ENCODE data around the gene STK32A.
"Not testable (repeated sequence)": the region's sequence is repeated elsewhere in the genome, so short reads cannot be mapped to it uniquely, and the experiment has no call there.

STK32A gene

GRCh38 chr5:147234825-147235635 lies at the start of gene STK32A:
TSS of gene STK32A (plus strand) at chr5:147235026. CDS start at chr5:147239635, 4,609 bp downstream.
- DNase-seq, result peak; percentile 18

DNA sequence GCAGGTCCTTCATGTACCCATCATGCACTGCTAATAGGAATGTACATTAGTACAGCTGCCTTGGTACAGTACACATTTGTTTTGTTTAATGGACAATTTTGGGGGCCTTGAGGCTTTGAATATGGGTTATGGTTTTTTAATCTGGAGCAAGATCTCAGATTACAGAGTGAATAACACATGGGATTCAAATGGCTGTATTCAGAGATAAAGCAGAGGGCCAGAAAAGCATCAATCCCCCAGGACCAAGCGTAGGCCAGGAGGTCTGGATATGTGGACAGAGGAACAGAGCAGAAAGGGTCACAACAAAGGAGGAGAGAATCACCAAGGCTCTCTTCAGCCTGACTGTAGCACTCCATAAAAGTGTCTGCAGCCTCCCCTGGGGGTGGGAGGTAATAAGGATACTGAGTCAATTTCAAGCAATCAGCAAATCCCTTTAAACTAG lies 47.7 kb upstream of the STK32A start:
- no peak for DNase-seq

DNA sequence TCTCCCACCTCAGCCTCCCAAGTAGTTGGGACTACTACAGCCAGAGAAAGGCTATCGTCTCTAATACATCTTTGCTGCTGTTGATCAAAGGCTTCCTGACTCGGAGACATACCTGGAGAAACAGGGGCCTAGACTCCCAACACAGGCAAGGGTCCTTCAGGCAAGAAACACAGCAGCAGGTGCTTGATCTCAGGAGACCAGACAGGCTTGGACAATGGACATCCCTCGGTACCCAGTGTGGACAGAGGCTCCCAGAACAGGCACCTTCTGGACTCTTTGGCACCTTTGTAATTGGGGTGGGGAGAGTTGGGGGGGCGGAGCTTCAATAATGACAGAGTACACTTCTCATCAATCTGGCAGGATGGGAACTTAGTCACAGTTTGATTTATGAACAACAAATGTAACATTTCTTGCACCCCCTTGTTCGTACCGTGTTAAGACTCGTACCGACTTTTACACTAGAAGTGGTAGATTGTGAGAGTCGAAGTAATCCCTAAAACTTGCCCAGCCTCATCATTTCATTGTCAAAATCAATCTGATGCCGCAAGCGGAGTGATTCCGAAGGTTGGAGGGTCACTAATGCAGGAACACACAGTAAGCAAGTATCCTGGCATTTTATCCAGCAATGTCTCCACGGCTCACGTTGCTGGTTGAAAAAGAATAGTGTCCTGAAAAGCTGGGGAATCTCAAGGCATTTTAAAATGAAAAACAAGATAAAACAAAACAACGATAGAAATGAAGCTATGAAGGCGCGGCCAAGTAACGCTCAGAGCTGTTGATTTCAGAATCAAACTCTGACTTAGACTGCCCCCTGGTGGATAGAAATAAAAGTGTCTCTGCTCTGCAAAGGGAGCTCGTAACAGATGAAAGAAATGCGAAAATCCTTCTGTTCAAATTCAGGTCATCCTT lies 46.4 kb upstream of the STK32A start:
- peak; percentile 3 for DNase-seq

- DNase-seq, result no peak
Observed at GRCh38 chr5:147189109-147189424, 45.8 kb upstream of the STK32A start.

DNA sequence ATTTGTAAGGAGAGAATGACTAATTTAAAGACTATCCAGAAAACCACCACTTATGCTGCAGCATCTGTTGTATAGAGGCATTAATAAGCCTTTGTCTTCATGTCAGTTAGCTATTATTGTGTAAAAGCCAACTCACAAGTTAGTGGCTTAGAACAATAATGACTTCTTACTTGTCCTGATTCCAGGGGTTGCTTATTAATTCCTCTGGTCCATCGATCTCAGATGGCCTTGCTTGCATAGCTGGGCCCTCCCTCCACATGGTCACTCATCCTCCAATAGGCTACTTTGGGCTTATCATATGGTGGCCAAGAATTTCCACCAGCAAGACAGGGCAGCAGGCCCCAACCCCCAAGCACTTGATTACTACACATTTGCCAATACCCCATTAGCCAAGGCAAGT lies 44.5 kb upstream of the STK32A start:
- no peak for DNase-seq

GRCh38 chr5:147193123-147193522 lies 41.7 kb upstream of the STK32A start:
- DNase-seq, result no peak

GRCh38 chr5:147200004-147200403 lies 34.8 kb upstream of the STK32A start:
- DNase-seq, result no peak

GRCh38 chr5:147203213-147203612 lies 31.6 kb upstream of the STK32A start:
- DNase-seq, result no peak

DNA sequence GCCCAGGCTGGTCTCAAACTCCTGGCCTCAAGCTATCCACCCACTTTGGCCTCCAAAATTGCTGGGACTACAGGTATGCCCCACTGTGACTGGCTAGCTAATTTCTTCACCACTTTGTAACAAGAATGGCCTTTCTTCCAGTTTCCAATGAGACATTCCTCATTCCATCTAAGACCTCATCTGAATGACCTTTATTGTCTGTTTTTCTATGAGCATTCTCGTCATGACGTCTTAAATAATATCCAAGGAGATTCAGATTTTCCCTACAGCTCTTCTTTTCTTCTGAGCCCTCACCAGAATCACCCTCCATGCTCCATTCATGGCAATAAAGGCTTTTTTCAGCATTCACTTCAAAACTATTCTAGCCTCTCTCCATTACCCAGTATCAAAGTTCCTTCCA lies 30.2 kb upstream of the STK32A start:
- no peak for DNase-seq

GRCh38 chr5:147208134-147208533 lies 26.7 kb upstream of the STK32A start:
- DNase-seq, result no peak

GRCh38 chr5:147216552-147217154 lies 18.2 kb upstream of the STK32A start:
- no peak for DNase-seq

GRCh38 chr5:147223343-147223742 lies 11.5 kb upstream of the STK32A start:
- DNase-seq, result no peak

DNA sequence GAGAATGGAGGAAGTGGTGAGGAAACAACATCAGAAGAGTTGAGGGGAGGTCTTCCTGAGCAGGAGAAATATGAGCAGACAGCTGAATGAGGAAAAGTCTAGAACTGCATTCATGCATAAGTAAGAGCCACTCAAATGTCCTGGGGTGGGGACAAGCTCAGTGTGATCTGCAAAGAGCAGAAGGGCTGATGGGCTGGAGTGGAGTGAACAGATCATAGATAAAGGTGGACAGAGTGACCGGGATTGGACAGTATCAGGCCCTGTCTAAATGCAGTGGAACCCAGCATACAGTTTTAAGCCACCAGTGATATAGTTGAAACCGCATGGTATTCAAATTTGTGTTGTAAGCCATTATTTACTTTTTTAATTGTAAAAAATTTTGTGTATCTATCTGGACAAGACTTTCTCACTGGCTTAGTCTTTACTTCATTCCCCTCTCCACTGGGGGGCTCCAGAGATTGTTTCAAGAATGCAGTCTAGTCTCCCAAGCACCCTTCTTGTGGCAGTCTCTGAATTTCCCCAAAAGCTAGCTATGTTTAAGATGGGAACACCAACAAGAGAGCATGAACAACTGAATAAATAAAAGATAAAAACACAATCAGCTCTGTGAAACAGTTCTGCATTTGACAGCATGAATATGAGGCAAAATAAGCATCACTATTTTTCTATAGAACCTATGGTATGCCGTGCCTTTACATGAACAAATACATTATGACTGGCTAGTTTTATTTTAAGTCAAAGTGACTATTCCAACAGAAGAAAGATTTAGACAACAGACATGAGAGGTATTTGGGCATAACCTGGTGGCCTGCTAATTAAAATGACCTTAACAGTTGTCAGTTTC lies 10.7 kb upstream of the STK32A start:
- no peak for DNase-seq

DNA sequence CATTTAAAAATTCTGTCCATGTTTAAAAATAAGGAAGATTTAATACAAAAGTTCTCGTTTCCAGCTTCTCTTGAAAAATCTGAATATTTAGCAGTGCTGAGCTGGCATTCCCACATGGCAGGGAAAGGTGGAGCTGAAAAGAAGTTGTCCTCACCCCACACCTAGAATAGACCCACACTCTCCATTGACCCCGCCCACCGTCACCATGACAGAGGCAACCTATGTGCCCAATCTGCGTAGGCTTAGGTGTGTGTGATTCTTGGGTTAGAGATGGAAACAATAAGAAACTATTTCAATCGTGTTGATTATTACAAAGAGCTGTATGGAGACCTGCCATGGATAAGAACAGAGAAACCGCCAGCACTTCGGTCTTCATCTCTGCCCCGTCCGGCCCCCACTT lies 8.9 kb upstream of the STK32A start:
- no peak for DNase-seq

- DNase-seq, result no peak
Observed at GRCh38 chr5:147226512-147226911, 8.3 kb upstream of the STK32A start.

- no peak for DNase-seq
Observed at GRCh38 chr5:147234239-147234824, 494 bp upstream of the STK32A start.

- DNase-seq, result no peak
Observed at GRCh38 chr5:147240266-147240985, 5.6 kb downstream of the STK32A start.

- DNase-seq, result not testable (repeated sequence)
Observed at GRCh38 chr5:147243238-147243637, 8.4 kb downstream of the STK32A start.

DNA sequence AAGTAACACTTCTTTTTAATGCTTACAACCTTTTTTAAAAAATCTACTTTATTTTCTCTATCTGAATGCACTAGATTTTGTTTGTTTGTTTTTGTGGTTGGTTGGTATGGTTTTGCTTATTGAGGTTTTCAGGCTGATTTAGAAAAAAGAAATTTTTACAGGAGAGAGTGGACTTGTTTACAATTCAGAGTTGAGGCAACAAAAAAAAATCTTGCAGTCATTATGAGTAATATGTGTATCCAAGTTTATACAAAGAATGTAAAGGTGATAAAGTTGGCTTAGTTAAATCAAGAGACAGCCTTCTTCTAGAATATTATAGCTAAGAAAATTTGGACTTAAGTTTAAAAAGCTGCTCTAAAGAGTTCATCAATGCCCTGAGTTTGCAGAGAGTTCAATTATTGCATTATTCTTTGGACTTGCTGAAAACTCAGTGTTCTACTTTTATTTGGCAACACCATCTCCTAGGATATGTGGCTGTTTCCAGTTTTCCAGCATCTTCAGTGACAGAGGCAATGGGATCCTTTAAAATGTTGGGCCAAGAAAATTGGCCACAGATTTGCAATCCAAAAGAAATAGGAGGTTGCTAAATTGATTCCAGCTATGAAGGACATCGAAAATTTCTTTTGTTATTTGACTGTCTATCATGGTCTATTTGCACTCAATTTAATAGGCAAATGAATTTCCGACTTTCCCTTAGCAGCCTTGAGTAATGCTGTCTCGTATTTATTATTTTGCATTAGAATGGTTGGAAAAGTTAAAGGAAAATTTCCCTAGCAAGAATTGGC lies 10.7 kb downstream of the STK32A start:
- no peak for DNase-seq

DNA sequence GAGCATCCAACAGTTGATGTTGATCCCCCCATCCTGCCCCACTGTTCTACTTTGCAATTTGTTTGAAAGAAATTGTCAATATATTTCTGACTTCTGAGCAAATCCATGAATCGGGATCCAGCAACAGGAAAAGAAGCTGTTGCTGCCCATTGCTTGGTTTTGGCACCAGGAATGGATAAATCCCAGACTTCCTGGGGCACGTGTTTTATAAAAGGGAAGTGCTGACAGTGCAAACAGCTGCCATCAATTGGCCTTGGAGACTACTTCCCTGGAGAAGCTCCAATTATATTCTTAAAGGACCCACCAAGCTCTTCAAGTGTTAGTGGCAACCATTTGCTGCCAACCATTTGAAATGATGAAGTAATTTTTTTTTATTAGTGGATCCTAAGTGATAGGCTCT lies 13.7 kb downstream of the STK32A start:
- DNase-seq, result no peak

DNA sequence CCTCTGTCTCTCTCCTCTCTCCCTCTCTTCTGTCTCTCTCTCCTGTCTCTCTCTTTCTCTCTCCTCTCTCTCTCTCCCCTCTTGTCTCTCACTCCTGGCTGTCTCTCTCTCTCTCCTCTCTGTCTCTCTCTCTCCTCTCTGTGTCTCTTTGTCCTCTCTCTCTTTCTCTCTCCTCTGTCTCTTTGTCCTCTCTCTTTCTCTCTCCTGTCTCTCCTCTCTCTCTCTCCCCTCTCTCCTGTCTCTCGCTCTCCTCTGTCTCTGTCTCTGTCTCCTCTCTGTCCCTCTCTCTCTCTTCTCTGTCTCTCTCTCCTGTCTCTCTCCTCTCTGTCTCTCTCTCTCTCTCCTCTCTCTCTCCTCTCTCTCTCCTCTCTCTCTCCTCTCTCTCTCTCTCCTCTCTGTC lies 25.0 kb downstream of the STK32A start:
- DNase-seq, result no peak

All from GOT3 (cell line).